Neuronal stem cell (in vitro differentiated cells): ENCODE data around the gene NEUROG1.

Experiments
- DNase-seq: peaks from one replicate; pipeline ENCODE4 v3.0.0-alpha.2; 2013; ENCODE audit warnings: low spot score
- H2AFZ ChIP-seq: one replicate; pipeline ENCODE4 v1.6.1; 2013; ENCODE audit warnings: mild to moderate bottlenecking, low read length, inconsistent platforms
- H2AK5ac ChIP-seq: 2 replicates; pipeline ENCODE4 v1.6.1; 2013; ENCODE audit warnings: low read depth, mild to moderate bottlenecking, inconsistent platforms, low read length, moderate library complexity, mixed read lengths
- H2BK120ac ChIP-seq: 2 replicates; pipeline ENCODE4 v1.6.1; 2013; ENCODE audit warnings: low read depth, mild to moderate bottlenecking, inconsistent platforms, low read length, moderate library complexity, mixed read lengths
- H2BK12ac ChIP-seq: one replicate; pipeline ENCODE4 v1.6.1; 2013; ENCODE audit warnings: low read length, inconsistent platforms
- H2BK15ac ChIP-seq: 2 replicates; pipeline ENCODE4 v1.6.1; 2013; ENCODE audit warnings: mild to moderate bottlenecking, low read length, inconsistent platforms, mixed read lengths
- H2BK5ac ChIP-seq: one replicate; pipeline ENCODE4 v1.6.1; 2013; ENCODE audit warnings: inconsistent platforms, mild to moderate bottlenecking, low read length, moderate library complexity
- H3K14ac ChIP-seq: one replicate; pipeline ENCODE4 v1.6.1; 2013; ENCODE audit warnings: low read length, inconsistent platforms
- H3K18ac ChIP-seq: 2 replicates; pipeline ENCODE4 v1.6.1; 2013; ENCODE audit warnings: low read length, inconsistent platforms
- H3K23ac ChIP-seq: 2 replicates; pipeline ENCODE4 v1.6.1; 2013; ENCODE audit warnings: low read depth, mild to moderate bottlenecking, mixed read lengths, low read length, inconsistent platforms; ENCODE audit not compliant: poor library complexity
- H3K27ac ChIP-seq: replicated peaks from 3 replicates; pipeline ENCODE4 v1.5.1; 2013; ENCODE audit warnings: low read length, inconsistent platforms
- H3K27me3 ChIP-seq, 3 experiments: 2 replicates each; pipeline ENCODE4 v1.6.1; 2013; ENCODE audit warnings: low read length in 3 of 3, mild to moderate bottlenecking in 2 of 3, inconsistent platforms in 1 of 3, low read depth in 1 of 3, mixed read lengths in 1 of 3, moderate library complexity in 1 of 3; ENCODE audit not compliant: control insufficient read depth in 3 of 3, insufficient read depth in 3 of 3
- H3K36me3 ChIP-seq, 2 donors: replicated peaks in 1 of 2; 2 replicates each; pipeline ENCODE4 v1.6.1; 2013; ENCODE audit warnings: low read length in 2 of 2; ENCODE audit not compliant: control insufficient read depth in 2 of 2, insufficient read depth in 2 of 2
- H3K4ac ChIP-seq: 2 replicates; pipeline ENCODE4 v1.6.1; 2013; ENCODE audit warnings: inconsistent platforms, mild to moderate bottlenecking, low read length, moderate library complexity
- H3K4me1 ChIP-seq, 2 donors: 1 replicate in 1 of 2; 2 replicates in 1 of 2; pipeline ENCODE4 v1.6.1; 2013; ENCODE audit warnings: low read length in 2 of 2, low read depth in 1 of 2; ENCODE audit not compliant: control insufficient read depth in 2 of 2, insufficient read depth in 1 of 2
- H3K4me2 ChIP-seq: one replicate; pipeline ENCODE4 v1.6.1; 2013; ENCODE audit warnings: mild to moderate bottlenecking, low read length, inconsistent platforms; ENCODE audit not compliant: insufficient read depth, poor library complexity, severe bottlenecking
- H3K4me3 ChIP-seq, 2 donors: 2 replicates each; pipeline ENCODE4 v1.5.1; 2013; ENCODE audit warnings: low read length in 2 of 2, mild to moderate bottlenecking in 2 of 2, inconsistent platforms in 1 of 2, moderate library complexity in 1 of 2
- H3K79me1 ChIP-seq: one replicate; pipeline ENCODE4 v1.6.1; 2013; ENCODE audit warnings: low read depth, mild to moderate bottlenecking, inconsistent platforms, low read length, moderate library complexity
- H3K9ac ChIP-seq: one replicate; pipeline ENCODE4 v1.6.1; 2013; ENCODE audit warnings: mild to moderate bottlenecking, low read depth, low read length, inconsistent platforms; ENCODE audit not compliant: poor library complexity
- H3K9me3 ChIP-seq, 2 donors: replicated peaks in 1 of 2; 2 replicates each; pipeline versions ENCODE3 to v1.6.1; 2013; ENCODE audit warnings: low read length in 2 of 2, mild to moderate bottlenecking in 2 of 2, inconsistent platforms in 1 of 2, low read depth in 1 of 2, mixed read lengths in 1 of 2, moderate library complexity in 1 of 2; ENCODE audit not compliant: control insufficient read depth in 2 of 2, insufficient read depth in 1 of 2
- H4K8ac ChIP-seq: one replicate; pipeline ENCODE4 v1.6.1; 2013; ENCODE audit warnings: low read depth, mild to moderate bottlenecking, inconsistent platforms, low read length, moderate library complexity
- H4K91ac ChIP-seq: one replicate; pipeline ENCODE4 v1.6.1; 2013; ENCODE audit warnings: low read length, low read depth, mild to moderate bottlenecking, inconsistent platforms; ENCODE audit not compliant: poor library complexity
- WGBS, 2 donors: extraction: QIAGEN DNeasy Blood & Tissue Kit; methylation state at CpG; one replicate each; pipeline ENCODE4 v1.1.7; 2013; ENCODE audit warnings: missing lambda C conversion rate in 2 of 2, mixed read lengths in 1 of 2; ENCODE audit not compliant: insufficient read length in 2 of 2, insufficient replicate concordance in 1 of 2; ENCODE audit errors: extremely low coverage in 2 of 2; 5-methylcytosine and 5-hydroxymethylcytosine counted together

NEUROG1 gene

GRCh38 chr5:135576075-135576599, 40.4 kb upstream of the NEUROG1 start:
- Histone ChIP-seq H3K9ac (no peak overlapping the region), H3K4me1 (peaks cover 0 to 22% of the 10 kb centered on the region in 2 donors), H4K8ac (no peak overlapping the region), H3K27ac (no peak overlapping the region), H3K4ac (no peak overlapping the region), H3K23ac (no peak overlapping the region), H4K91ac (no peak overlapping the region), H2BK12ac (no peak overlapping the region), H2BK120ac (no peak overlapping the region), H3K79me1 (no peaks in the 10 kb centered on the region), H3K36me3 (no peaks in the 10 kb centered on the region), H2BK5ac (no peak overlapping the region), H3K18ac (peak overlapping the region; percentile 49), H3K14ac (no peak overlapping the region), H3K4me3 (no peak overlapping the region), H2AFZ (no peak overlapping the region), H2AK5ac (no peak overlapping the region), H3K27me3 (peaks cover 6 to 68% (median 31%) of the 10 kb centered on the region in 3 experiments), H3K4me2 (no peak overlapping the region), H2BK15ac (no peak overlapping the region), H3K9me3 (peaks cover 0 to 4% of the 10 kb centered on the region in 2 donors)
- no CpG with 5 or more reads among the region's 6 CpGs for WGBS, 2 donors
- no peak for DNase-seq

DNA sequence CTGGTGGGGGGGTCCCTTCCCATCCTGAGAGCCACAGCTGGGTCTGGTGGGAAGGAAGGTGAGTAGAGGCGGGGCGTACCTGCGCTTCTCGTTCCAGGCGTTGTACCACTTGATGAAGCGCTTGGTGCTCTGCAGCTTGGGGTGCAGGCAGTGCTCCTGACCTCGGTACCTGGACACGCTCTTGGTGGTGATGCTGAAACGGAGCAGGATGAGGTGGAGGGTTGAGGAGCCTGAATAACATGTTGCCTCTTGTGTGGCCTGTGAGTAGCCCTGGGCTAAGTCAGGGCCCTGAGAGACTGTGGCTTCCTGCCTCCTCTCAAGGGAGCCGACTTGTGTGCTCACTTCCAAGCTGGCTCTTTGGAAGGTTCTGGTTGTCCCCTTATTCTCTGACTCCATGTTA, 38.7 kb upstream of the NEUROG1 start:
- DNase-seq = no peak
- Histone ChIP-seq H3K14ac (no peak overlapping the region), H3K23ac (no peak overlapping the region), H4K91ac (no peak overlapping the region), H2AFZ (no peak overlapping the region), H3K4me1 (peaks cover 0 to 21% of the 10 kb centered on the region in 2 donors), H2BK12ac (no peak overlapping the region), H3K79me1 (no peaks in the 10 kb centered on the region), H3K9me3 (peaks cover 0 to 4% of the 10 kb centered on the region in 2 donors), H2BK120ac (peak overlapping the region; percentile 27), H2BK15ac (no peak overlapping the region), H3K4me2 (no peak overlapping the region), H3K18ac (no peak overlapping the region), H3K36me3 (no peaks in the 10 kb centered on the region), H3K27me3 (peaks cover 6 to 57% (median 24%) of the 10 kb centered on the region in 3 experiments), H3K9ac (no peak overlapping the region), H2AK5ac (no peak overlapping the region), H3K4me3 (peak overlapping the region in 1 of 2 donors; percentile 48), H4K8ac (no peak overlapping the region), H3K27ac (no peak overlapping the region), H3K4ac (no peak overlapping the region), H2BK5ac (no peak overlapping the region)
- WGBS, 2 donors = no CpG with 5 or more reads among the region's 10 CpGs

- Histone ChIP-seq H3K27ac (no peak overlapping the region), H2BK5ac (no peak overlapping the region), H3K4me3 (no peak overlapping the region), H3K9ac (no peak overlapping the region), H3K4me2 (no peak overlapping the region), H3K4ac (no peak overlapping the region), H2AK5ac (no peak overlapping the region), H2BK15ac (no peak overlapping the region), H3K18ac (no peak overlapping the region), H2BK12ac (no peak overlapping the region), H4K8ac (no peak overlapping the region), H4K91ac (no peak overlapping the region), H3K79me1 (no peaks in the 10 kb centered on the region), H3K36me3 (no peaks in the 10 kb centered on the region), H2BK120ac (no peak overlapping the region), H3K9me3 (no peaks in the 10 kb centered on the region), H3K4me1 (peaks cover 0 to 10% of the 10 kb centered on the region in 2 donors), H3K14ac (no peak overlapping the region), H3K23ac (no peak overlapping the region), H2AFZ (no peak overlapping the region), H3K27me3 (peaks cover 0 to 31% (median 0%) of the 10 kb centered on the region in 3 experiments)
- no peak for DNase-seq
- no CpG with 5 or more reads among the region's 9 CpGs for WGBS, 2 donors
Measured at GRCh38 chr5:135571902-135572301, 36.1 kb upstream of the NEUROG1 start.

GRCh38 chr5:135571066-135571609, 35.4 kb upstream of the NEUROG1 start:
- peaks cover 0 to 24% (median 0%) of the 10 kb centered on the region in 3 experiments for H3K27me3 ChIP-seq
- no peaks in the 10 kb centered on the region for H3K9me3 ChIP-seq
- H2AK5ac ChIP-seq = no peak overlapping the region
- no peak overlapping the region for H2AFZ ChIP-seq
- no peak overlapping the region for H3K23ac ChIP-seq
- no peak overlapping the region for H4K91ac ChIP-seq
- no peak overlapping the region for H3K4me3 ChIP-seq
- DNase-seq = no peak
- H3K4me1 ChIP-seq = peaks cover 0 to 5% of the 10 kb centered on the region in 2 donors
- H3K36me3 ChIP-seq = no peaks in the 10 kb centered on the region
- no peak overlapping the region for H2BK120ac ChIP-seq
- no peak overlapping the region for H3K18ac ChIP-seq
- H4K8ac ChIP-seq = no peak overlapping the region
- no CpG with 5 or more reads among the region's 10 CpGs for WGBS, 2 donors
- no peak overlapping the region for H3K14ac ChIP-seq
- H2BK12ac ChIP-seq = no peak overlapping the region
- no peak overlapping the region for H3K4me2 ChIP-seq
- H3K4ac ChIP-seq = no peak overlapping the region
- no peak overlapping the region for H3K27ac ChIP-seq
- H3K9ac ChIP-seq = no peak overlapping the region
- H2BK15ac ChIP-seq = no peak overlapping the region
- H3K79me1 ChIP-seq = no peaks in the 10 kb centered on the region
- H2BK5ac ChIP-seq = no peak overlapping the region
